T-helper 2 cell treated with Interferon-gamma antibody and Interleukin-4, amounts not matched to agents 5 μg/mL and 100 μg/mL, for 36 hours (primary cell): ENCODE measurements around the gene DLG5.

ENCODE experiments used
- DNase-seq: peaks from one replicate; pipeline ENCODE4 v3.0.0; 2021; ENCODE audit warnings: low spot score
- H3K27ac Mint-ChIP-seq: one replicate; pipeline ENCODE4 v1.8.0; 2021; ENCODE audit warnings: mild to moderate bottlenecking, mixed read lengths
- H3K27me3 Mint-ChIP-seq: one replicate; pipeline ENCODE4 v1.8.0; 2021; ENCODE audit warnings: low read depth, mixed read lengths
- H3K36me3 Mint-ChIP-seq: one replicate; pipeline ENCODE4 v1.8.0; 2021; ENCODE audit warnings: low read depth, mixed read lengths
- H3K4me1 Mint-ChIP-seq: one replicate; pipeline ENCODE4 v1.8.0; 2021; ENCODE audit warnings: low read depth, mixed read lengths
- H3K4me3 Mint-ChIP-seq: one replicate; pipeline ENCODE4 v1.8.0; 2022; ENCODE audit warnings: mild to moderate bottlenecking, moderate library complexity, mixed read lengths
- H3K9me3 Mint-ChIP-seq: one replicate; pipeline ENCODE4 v1.8.0; 2021; ENCODE audit warnings: mixed read lengths

The DLG5 gene

DNA sequence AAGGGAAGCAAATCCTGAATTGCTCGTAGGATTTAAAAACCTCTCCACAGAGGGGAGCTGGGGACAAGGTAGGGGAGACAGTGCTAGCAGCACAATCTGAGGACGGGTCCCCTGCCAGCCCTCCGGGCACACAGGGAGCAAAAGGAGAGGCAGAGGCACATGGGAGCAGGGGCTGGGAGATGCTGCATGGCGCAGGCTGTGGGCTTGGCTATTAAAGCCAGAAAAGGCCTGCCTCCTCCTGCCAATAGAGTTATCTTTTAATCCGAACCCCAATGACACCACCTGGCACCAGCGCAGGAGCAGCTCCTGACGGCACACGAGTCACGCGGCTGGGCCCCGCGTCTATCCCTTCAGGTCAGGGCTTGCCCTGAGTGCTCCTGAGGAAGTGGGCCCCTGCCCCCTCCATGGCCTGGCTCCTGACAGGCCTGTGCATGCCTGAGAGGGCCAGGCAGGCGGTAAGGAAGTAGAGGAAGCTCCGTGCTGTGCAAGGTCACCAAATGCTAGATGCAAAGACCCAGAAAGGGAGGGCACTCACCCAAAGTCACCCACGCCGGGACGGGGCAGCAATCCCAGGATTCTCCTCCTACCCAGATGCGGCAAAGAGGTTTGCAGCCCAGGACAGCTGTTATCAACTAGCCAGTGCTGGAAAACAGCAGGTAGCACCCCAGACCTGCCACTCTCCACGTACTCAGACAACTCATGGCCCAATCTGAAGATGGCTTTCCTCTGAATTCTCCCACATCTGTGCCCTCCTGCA lies 28.1 kb downstream of the DLG5 start:
- Mint-ChIP-seq H3K9me3 (no peaks in the 10 kb centered on the region), H3K27ac (no peak overlapping the region), H3K4me1 (peaks cover 13% of the 10 kb centered on the region), H3K36me3 (no peaks in the 10 kb centered on the region), H3K27me3 (peaks cover 8% of the 10 kb centered on the region), H3K4me3 (no peak overlapping the region)
- DNase-seq = no peak

DNA sequence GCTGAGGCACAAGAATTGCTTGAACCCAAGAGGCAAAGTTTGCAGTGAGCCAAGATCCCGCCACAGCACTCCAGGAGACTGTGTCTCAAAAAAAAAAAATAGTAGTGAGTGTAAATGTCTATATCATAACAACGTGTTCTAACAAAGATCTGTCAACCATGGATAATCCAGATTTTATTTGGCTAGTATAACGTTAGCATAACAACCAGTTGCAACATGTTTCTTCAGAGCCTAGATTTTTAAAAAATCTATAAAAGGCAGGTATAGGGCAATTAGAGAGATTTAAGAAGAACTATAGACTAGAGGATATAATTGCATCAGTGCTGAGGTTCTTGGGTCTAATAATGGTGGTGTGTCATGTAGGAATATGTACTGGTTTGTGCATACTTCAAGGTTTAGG lies 30.5 kb downstream of the DLG5 start:
- Mint-ChIP-seq H3K4me1 (peaks cover 13% of the 10 kb centered on the region), H3K9me3 (no peaks in the 10 kb centered on the region), H3K4me3 (no peak overlapping the region), H3K27ac (no peak overlapping the region), H3K36me3 (no peaks in the 10 kb centered on the region), H3K27me3 (peaks cover 8% of the 10 kb centered on the region)
- no peak for DNase-seq

DNA sequence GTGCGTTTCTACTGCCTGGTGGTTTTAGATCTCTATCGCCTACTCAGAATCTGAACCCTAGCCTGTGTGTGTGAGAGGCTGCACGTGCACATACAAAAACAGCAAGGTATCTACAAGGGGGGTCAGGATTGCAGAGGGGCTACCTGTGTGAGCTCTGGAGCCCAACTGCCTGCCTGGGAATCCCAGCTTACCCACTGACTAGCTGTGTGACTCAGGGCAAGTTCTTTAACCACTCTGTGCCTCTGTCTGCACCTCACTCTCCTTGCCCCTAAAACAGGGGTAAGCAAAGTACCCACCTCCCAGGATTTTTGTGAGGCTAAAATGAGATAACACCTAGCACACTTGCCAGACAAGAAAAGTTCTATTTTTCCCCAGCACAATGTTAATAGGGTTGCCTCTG lies 32.5 kb downstream of the DLG5 start:
- no peak overlapping the region for H3K27ac Mint-ChIP-seq
- DNase-seq = no peak
- H3K4me3 Mint-ChIP-seq = no peak overlapping the region

DNA sequence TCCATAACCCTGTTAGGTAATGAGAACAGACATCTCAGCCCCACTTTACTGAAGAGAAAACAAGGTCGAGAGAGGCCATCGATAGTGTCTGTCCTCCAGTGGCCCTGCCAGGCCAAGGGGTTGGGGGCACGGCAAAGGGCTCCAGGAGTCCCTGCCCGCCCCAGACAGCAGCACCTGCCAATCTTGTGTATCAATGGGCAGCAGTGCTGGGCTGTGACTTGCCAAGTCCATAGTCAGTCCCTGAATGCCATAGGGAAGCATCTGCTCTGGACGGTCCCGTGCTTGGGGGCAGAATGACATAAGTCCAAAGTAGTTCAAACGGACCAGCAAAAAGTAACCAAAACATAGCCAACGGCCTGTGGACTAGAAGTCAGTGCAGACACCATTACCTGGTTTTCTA lies 33.2 kb downstream of the DLG5 start:
- Mint-ChIP-seq H3K27ac (no peak overlapping the region), H3K4me1 (peaks cover 13% of the 10 kb centered on the region), H3K27me3 (no peaks in the 10 kb centered on the region), H3K4me3 (no peak overlapping the region), H3K9me3 (no peaks in the 10 kb centered on the region), H3K36me3 (no peaks in the 10 kb centered on the region)
- no peak for DNase-seq

More for the DNA sequence above, 32.5 kb downstream of the DLG5 start:
- H3K4me1 Mint-ChIP-seq = peaks cover 13% of the 10 kb centered on the region
- H3K27me3 Mint-ChIP-seq = no peaks in the 10 kb centered on the region
- no peaks in the 10 kb centered on the region for H3K36me3 Mint-ChIP-seq
- H3K9me3 Mint-ChIP-seq = no peaks in the 10 kb centered on the region

DNA sequence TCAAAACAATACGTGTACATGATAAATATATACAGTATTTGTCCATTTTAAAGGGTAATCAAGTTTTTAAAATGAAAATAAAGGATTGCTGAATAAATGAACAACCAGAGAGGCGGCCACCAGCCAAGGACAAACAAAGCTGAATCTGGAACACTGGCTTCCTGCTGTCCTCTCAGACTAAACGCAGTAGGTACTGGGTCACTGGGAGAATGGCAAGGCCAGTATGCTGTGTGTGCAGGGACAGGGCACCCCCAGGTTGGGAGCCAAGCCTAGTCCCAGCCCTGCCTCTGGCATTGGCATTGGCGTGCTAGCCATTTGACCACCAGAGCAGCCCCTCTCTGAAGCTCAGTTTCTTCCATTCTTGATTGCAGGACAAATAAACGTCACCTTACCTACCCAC lies 33.8 kb downstream of the DLG5 start:
- H3K27me3 Mint-ChIP-seq = no peaks in the 10 kb centered on the region

DNA sequence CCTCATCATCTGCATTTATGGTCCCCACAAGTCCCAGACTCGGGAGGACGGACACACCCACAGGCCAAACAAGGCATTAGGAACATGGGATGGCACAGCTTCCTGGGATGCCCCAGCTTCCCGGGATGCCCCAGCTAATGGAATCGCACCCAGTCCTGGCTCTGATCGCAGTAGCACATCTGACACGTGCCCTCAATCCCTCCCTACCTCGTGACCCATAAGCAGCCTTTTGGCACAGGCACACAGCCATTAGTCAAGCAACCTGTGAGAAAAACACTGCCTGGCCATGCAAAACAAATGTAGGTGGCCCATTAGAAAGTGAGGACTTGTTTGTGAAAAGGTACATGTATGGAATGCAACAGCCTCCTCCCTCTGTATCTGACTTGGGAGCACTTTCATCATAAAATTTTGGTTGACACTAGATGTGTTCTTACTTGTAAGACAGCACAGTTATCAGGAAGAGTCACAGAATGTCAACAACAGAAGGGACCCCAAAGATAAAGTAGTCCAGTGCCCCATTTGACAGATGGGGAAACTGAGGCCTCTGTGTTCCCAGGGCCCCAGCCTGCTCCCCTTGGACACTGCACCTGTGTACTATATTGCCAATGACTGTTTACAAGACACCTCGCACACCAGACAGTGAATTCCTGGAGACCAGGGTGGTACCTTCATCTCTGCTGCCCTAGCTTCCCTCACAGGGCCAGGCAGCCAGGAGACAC lies 34.4 kb downstream of the DLG5 start:
- Mint-ChIP-seq H3K4me1 (peaks cover 13% of the 10 kb centered on the region), H3K4me3 (no peak overlapping the region), H3K9me3 (no peaks in the 10 kb centered on the region), H3K27ac (no peak overlapping the region), H3K36me3 (no peaks in the 10 kb centered on the region), H3K27me3 (no peaks in the 10 kb centered on the region)
- DNase-seq = no peak

More for the DNA sequence above, 33.8 kb downstream of the DLG5 start:
- H3K27ac Mint-ChIP-seq = no peak overlapping the region
- no peak overlapping the region for H3K4me3 Mint-ChIP-seq
- H3K9me3 Mint-ChIP-seq = no peaks in the 10 kb centered on the region
- no peak for DNase-seq
- H3K36me3 Mint-ChIP-seq = no peaks in the 10 kb centered on the region
- peaks cover 13% of the 10 kb centered on the region for H3K4me1 Mint-ChIP-seq

DNA sequence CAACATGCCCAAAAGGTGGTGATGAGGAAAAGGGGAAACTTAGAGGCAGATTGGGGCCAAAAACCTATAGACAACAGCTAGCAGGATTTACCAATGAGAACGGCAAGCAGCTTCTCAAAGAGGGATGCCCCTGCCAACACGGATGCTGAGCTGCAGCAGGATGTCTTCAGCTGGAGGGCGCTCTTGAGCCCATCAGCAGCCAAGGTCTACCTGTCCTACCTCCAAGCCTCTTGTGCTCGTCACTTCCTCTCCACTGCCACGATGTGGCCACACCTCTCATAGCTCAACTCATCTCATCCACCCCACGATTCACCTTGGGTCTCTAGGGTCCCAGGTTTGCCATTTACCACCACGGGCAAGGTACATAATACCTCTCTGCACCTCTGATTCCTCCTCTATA lies 36.5 kb downstream of the DLG5 start:
- Mint-ChIP-seq H3K9me3 (no peaks in the 10 kb centered on the region), H3K4me3 (no peak overlapping the region), H3K36me3 (no peaks in the 10 kb centered on the region), H3K4me1 (peaks cover 12% of the 10 kb centered on the region), H3K27me3 (no peaks in the 10 kb centered on the region), H3K27ac (no peak overlapping the region)
- no peak for DNase-seq

DNA sequence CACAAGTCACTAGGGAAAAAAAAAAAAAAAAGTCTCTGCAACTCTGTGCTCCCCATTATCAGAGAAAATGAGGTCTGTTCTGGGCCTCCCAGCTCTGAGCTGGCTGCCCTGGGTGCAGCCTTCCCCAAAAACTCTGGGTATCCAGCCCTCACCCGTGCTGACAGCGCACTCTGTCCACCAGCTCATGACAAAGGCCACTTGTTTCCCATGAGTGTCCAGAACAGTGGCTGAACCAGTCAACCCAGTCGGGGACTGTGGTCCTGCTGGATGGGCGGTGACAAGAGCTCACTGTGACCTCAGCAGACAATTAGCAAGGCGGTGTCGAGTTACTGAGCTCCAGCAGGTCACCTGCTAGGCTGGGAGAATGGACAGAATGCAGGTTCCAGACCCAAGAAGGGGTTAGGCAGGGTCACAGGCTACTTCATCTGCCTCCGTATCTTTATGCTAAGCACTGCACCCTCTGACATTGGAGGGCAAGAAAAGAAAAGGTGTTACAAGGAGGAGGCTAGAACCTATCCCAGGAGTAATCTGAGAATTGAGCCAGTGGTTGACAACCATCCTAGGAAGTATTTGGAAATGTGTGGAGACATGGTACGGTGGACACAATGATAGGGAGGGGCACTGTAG lies 37.2 kb downstream of the DLG5 start:
- DNase-seq = no peak
- H3K4me3 Mint-ChIP-seq = no peak overlapping the region
- H3K9me3 Mint-ChIP-seq = no peaks in the 10 kb centered on the region
- H3K4me1 Mint-ChIP-seq = peaks cover 6% of the 10 kb centered on the region
- H3K36me3 Mint-ChIP-seq = no peaks in the 10 kb centered on the region
- H3K27ac Mint-ChIP-seq = no peak overlapping the region
- no peaks in the 10 kb centered on the region for H3K27me3 Mint-ChIP-seq

DNA sequence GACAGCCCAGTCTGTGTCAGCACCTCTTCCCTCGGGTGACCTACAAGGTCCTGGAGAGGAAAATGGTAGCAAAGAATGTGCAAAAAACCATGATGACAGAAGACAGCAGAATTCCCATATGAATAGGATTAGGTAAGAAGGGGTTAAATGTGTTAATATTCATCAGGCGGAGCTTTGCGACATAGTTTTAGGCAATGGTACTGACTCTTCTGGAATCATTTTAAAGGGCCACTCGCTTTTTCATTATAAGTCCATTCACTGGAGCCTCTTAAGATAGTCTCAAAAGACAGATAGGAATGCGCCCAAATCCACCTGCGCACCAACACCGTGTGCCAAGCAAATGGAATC lies 38.2 kb downstream of the DLG5 start:
- no peak overlapping the region for H3K27ac Mint-ChIP-seq

DNA sequence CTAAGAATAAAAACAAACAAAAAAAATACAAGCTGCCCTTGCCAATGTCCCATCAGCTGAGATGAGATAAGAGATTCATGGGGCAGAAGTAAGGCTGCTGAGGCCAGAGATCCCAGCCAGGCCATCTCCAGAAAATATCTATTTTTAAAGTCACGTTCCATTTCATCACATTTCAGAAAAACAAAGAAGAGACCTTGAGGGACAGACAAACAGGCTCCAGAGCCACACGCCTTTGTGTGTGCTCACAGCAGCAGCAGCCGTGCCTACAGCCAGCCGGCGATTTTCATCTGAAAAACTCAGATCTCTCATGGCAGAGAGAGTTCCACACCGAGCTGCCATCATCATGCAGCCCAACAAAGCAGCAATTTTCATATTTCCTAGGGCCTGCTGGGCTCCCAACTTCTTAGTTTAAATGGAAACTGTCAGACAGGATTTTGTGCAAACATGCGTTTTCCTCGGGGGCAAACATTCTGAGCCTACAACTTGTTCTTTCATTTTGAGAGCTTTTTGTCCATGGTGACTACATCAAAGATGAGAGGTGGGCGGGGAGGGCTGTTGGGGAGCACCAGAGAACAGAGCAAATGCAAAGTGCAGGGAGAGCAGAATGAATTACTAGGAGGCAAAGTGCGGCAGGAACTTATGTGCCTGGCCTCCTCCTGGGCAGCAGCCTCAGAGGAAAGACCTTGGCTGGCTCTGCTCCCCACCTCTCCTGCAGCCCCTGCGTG lies 38.8 kb downstream of the DLG5 start:
- Mint-ChIP-seq H3K27me3 (no peaks in the 10 kb centered on the region), H3K4me3 (no peak overlapping the region), H3K4me1 (no peaks in the 10 kb centered on the region), H3K36me3 (no peaks in the 10 kb centered on the region), H3K9me3 (no peaks in the 10 kb centered on the region), H3K27ac (no peak overlapping the region)
- no peak for DNase-seq

More for the DNA sequence above, 38.2 kb downstream of the DLG5 start:
- Mint-ChIP-seq H3K27me3 (no peaks in the 10 kb centered on the region), H3K4me1 (no peaks in the 10 kb centered on the region), H3K9me3 (no peaks in the 10 kb centered on the region), H3K4me3 (no peak overlapping the region), H3K36me3 (no peaks in the 10 kb centered on the region)
- no peak for DNase-seq

DNA sequence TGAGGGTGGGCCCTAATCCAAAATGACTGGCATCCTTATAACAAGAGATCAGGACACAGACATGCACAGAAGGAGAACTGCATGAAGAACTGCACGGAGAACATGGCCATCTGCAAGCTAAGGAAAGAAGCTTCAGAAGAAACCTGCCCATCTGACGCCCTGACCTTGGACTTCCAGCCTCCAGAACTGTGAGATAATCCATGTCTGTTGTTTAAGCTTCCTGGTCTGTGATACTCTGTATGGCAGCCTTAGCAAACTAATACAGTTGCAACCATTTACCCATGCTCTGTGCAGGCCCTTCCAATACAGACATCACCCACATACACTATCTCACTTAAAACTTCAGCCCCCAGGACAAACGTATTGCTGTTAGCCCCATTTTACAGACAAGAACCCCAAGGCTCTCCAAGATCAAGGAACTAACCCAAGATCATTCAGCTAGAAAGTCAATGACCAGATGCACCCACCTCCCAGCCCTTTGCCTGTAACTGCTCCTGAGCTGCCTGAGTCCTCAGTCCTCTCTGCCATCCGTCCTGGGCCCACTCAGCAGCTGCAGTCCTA lies 39.7 kb downstream of the DLG5 start:
- Mint-ChIP-seq H3K27ac (no peak overlapping the region), H3K4me3 (no peak overlapping the region), H3K36me3 (no peaks in the 10 kb centered on the region), H3K4me1 (no peaks in the 10 kb centered on the region), H3K27me3 (no peaks in the 10 kb centered on the region), H3K9me3 (no peaks in the 10 kb centered on the region)
- DNase-seq = no peak

DNA sequence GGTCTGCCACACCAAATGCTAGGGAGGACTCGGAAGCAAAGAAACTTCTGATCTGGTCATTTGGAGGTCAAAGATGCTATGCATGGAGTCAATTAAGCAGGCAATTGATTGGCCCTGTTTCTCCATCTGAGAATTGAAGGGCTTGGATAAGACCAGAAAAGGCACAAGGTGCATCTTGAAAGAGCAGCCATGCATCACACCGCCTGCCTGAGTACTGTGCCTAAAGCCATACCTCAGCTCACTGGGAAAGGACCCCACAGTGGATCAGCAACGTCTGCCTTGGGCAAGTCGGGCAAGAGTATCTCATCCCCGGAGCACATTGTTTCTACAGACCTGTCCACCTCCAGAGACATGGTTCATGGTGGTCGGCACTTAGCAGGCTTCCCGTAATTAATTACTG lies 42.4 kb downstream of the DLG5 start:
- no peaks in the 10 kb centered on the region for H3K9me3 Mint-ChIP-seq

DNA sequence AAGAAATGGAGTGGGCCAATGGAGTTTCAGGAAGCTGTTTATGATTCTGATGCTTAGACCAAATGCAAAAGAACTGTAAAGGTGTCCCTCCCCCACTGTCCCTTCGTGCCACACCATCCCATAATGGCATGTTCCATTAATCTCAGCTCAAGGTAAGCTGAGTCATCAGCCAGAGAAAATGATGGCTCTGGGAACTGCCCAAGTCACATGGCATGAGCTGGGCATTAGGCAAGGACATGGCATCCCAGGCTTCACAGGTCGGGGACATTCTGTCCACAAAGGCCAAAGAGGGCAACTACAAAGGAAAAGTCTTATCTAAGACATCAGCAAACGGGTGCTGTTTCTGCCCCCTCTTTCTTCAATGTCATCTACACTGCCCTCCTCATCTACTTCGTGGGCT lies 44.9 kb downstream of the DLG5 start:
- Mint-ChIP-seq H3K9me3 (no peaks in the 10 kb centered on the region), H3K4me3 (no peak overlapping the region), H3K27me3 (no peaks in the 10 kb centered on the region), H3K27ac (no peak overlapping the region), H3K4me1 (peaks cover 8% of the 10 kb centered on the region), H3K36me3 (no peaks in the 10 kb centered on the region)
- DNase-seq = no peak

More for the DNA sequence above, 42.4 kb downstream of the DLG5 start:
- H3K36me3 Mint-ChIP-seq = no peaks in the 10 kb centered on the region
- DNase-seq = no peak
- no peak overlapping the region for H3K4me3 Mint-ChIP-seq
- no peaks in the 10 kb centered on the region for H3K4me1 Mint-ChIP-seq
- no peaks in the 10 kb centered on the region for H3K27me3 Mint-ChIP-seq
- no peak overlapping the region for H3K27ac Mint-ChIP-seq

DNA sequence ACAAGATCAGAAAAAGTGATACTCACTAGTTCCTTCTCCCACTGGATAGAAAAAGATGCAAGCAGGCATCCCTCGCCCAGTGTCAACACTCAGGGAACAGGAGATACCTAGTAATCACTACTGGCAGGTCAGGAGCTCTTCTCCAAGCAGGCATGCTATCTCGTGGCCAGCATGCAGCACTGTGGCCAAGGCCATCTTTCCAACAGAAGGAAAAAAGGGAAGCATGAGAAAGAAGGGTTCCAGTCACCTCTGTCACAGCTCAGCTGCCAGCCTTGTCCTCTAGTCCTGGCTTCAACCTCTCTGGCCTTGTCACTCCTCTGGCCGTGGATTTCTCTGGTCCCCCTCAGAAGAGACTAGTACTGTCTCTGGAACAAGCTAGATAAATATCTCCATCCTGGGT lies 45.3 kb downstream of the DLG5 start:
- no peaks in the 10 kb centered on the region for H3K36me3 Mint-ChIP-seq
- H3K27ac Mint-ChIP-seq = no peak overlapping the region
- H3K4me1 Mint-ChIP-seq = peaks cover 8% of the 10 kb centered on the region
- H3K4me3 Mint-ChIP-seq = no peak overlapping the region
- no peaks in the 10 kb centered on the region for H3K27me3 Mint-ChIP-seq
- no peak for DNase-seq
- H3K9me3 Mint-ChIP-seq = no peaks in the 10 kb centered on the region
